NCI-H748 (cell line): ENCODE data around the gene CCDC183.
"Not testable (repeated sequence)": the region's sequence is repeated elsewhere in the genome, so short reads cannot be mapped to it uniquely, and the experiment has no call there.

ENCODE experiments used
- DNase-seq: peaks from one replicate; lab custom pipeline; 2025; ENCODE audit not compliant: unreplicated experiment; lab: John Stamatoyannopoulos, UW

Gene CCDC183

GRCh38 chr9:136837146-136837855 is 41.2 kb downstream of the CCDC183 start:
- DNase-seq: no peak

DNA sequence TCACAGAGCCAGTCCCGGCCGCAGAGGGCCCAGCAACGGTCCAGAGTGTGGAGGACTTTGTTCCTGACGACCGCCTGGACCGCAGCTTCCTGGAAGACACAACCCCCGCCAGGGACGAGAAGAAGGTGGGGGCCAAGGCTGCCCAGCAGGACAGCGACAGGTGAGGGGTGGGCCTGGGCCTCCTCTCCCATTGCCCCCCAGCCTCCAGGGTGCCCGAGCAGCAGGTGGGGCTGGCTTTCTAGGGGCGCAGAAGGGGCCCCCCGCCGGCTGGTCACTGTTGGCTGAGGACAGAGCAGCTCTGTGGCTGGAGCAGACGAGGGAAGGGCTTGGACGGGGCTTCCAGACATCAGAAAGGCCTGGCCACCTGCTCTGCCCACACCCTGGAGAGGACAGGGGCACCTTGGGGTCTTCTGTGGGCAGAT is 41.7 kb downstream of the CCDC183 start:
- not testable (repeated sequence) for DNase-seq

GRCh38 chr9:136838314-136839228 is 42.4 kb downstream of the CCDC183 start:
- no peak for DNase-seq

DNA sequence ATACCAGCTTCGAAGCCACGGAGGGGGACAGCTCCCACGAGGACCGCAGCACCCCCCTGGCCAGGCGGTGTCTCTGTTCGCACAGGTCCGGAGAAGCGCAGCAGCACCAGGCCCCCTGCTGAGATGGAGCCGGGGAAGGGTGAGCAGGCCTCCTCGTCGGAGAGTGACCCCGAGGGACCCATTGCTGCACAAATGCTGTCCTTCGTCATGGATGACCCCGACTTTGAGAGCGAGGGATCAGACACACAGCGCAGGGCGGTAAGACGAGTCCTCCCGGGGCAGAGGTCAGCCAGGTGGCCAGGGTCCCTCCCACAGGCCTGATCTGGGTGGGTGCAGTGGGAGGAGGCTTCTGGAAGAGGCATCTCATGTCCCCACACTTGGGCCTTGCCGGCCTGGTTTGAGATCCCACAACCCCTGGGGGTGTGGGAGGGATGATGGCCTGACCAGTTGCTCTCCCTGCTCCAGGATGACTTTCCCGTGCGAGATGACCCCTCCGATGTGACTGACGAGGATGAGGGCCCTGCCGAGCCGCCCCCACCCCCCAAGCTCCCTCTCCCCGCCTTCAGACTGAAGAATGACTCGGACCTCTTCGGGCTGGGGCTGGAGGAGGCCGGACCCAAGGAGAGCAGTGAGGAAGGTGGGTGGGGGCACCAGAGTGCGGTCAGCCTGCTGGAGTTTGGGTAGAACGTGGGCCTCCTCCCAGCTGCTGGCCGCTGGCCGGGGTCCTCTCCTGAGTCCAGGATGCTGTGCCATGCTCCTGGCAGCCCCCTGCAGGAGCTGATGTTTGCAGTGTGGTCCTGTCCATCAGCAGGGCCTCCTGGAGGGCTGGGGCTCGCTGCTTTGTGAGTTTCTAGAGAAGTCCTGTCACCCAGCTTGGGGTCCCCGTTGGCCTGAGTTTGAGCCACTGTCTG is 43.3 kb downstream of the CCDC183 start:
- no peak for DNase-seq

GRCh38 chr9:136840140-136840876 is 44.2 kb downstream of the CCDC183 start:
- DNase-seq: no peak

DNA sequence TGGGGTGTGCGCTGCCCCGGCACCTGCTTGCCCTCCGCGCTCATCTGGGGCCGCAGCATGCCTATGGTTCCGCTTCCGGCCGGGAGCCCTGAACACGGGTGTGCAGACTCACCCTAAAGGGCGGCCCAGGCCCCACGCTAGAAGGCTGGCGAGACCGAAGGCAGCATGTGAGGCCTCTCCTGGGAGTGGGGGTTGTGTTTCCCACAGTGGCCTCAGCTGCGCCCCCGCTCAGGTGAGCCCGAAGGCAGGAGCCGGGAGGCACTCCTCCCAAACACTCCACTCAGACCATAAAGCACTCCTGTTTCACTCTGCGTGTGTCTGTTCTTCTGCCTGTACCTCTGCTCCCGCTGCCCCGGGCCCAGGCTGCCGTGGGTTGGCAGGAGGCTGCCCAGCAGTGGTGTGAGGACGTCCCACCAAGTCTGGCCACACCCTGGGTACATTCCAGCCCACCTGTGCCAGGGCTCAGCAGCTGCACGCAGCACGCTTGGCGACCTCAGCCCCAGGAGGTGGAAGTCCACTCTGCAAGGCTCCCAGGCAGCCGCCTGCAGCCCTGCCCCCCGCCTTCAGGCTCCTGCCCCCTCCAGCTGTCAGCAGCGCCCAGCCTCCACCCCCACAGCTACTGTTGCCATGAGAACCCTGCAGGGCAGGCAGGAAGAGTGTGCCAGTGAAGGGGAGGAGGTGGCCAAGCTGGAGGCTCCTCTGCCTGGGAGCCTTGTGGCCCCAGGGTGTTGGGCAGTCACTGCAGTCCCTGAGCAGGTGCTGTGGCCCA is 44.9 kb downstream of the CCDC183 start:
- DNase-seq: peak; percentile 52

- DNase-seq: peak; percentile 18
Measured at GRCh38 chr9:136841646-136842379, 45.7 kb downstream of the CCDC183 start.

- peak; percentile 81 for DNase-seq
Measured at GRCh38 chr9:136842380-136842948, 46.3 kb downstream of the CCDC183 start, which contains the start of gene AJM1. Gene AJM1 (plus strand): TSS chr9:136842478. CDS start chr9:136844415, 1,937 bp downstream.

DNA sequence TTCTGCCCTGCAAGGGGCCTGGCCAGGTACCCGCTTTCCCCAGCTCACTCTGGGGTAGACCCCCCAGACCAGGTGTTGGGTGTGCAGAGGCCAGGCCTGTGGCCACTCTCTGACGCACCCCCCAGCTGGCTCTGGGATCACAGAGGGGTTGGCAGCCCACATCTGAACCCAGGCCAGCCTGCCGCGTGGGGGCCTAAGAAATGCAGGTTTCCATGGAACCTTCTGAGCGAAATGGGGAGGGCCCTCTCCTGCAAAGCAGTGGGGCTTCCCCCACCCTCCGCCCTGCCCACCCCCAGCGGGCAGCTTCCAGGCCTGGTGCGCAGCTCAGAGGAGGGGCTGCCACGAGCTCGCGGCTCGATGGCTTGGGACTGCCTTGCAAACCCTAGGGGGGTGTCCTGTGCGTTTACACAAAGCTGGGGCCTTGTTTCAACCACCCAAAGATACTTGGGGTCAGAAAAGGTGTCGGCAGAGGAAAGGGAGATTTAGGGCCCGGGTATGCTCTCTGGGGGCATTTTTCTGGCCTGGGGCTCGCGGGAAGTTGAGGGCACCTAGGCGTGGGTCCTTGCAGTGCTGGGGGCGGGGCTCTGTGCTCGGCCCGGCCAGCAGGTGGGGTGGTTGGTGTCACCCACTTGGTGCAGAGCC is 47.1 kb downstream of the CCDC183 start:
- not testable (repeated sequence) for DNase-seq

DNA sequence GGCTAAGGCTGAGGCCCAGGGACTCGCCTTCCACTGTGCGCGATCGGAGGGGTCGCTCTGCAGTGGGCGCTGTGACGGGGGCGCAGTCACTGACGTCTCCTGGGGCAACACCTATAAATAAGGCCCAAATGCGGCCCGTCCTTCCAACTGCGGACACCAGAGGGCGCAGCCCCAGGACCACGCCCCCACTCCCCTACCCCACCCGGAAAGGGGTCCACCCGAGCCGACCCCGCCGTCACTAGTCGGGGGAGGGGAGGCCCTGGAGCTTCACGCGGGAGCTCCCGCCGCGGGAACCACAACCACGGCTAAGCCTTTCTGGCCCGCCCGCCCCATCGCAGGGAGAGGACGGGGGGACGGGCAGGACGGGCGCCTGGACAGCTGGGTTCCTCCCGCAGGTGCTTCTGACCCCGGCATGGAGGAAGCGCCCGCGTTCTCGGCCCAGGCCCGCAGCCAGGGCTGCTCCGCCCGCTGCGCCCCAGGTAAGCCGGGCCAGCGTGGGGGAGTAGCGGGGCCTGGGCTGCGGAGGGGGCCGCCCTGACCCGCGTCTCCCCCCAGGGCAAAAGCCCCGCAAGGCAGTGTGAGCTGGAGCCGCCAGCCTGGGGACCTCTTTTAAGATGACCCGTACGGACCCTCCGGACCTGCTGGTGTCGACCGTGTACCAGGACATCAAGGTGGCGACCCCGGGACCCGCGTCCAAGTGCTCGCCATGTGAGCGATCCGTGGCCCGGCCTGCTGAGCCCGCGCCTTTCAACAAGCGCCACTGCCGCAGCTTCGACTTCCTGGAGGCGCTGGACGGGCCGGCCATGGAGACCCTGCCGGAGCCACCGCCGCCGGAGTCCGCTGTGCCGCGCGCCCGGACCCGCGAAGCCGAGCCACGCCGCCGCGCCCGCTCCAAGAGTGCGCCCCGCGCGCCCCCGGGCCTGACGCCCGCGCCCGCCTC is 47.9 kb downstream of the CCDC183 start:
- peak; percentile 55 for DNase-seq

- DNase-seq: no peak
Measured at GRCh38 chr9:136844761-136845464, 48.8 kb downstream of the CCDC183 start.

DNA sequence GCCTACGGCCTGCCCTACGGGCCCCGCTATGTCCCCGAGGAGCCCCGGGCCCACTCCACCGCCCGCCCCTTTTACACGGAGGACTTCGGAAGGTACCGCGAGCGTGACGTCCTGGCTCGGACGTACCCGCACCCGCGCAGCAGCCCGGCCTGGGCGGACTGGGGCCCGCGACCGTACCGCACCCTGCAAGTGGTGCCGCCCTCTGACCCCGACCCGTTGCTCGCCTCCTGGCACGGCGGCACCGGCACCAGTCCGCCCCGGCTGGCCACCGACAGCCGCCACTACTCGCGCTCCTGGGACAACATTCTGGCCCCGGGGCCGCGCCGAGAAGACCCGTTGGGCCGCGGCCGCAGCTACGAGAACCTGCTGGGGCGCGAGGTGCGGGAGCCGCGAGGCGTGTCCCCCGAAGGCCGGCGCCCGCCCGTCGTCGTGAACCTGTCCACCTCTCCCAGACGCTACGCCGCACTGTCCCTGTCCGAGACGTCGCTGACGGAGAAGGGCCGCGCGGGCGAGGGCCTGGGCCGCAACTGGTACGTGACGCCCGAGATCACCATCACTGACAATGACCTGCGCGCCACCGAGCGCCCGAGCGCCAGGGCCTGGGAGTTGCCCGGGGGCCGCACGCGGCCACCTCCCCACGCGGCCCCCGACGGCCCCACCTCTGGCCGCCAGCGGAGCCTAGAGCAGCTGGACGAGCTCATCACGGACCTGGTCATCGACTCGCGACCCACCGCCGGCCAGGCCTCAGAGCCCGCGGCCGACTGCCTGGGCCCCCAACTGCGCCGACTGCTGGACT is 49.5 kb downstream of the CCDC183 start:
- no peak for DNase-seq

- DNase-seq: no peak
Measured at GRCh38 chr9:136846376-136847087, 50.4 kb downstream of the CCDC183 start.

- DNase-seq: peak; percentile 58
Measured at GRCh38 chr9:136847088-136847825, 51.1 kb downstream of the CCDC183 start.
